ENCODE data around the gene ADGRF4. TPM values are rescaled to one million over a fixed set of nuclear protein-coding genes. Genes with fewer than 3 reads are reported as not detected.

The ADGRF4 gene, protein sequence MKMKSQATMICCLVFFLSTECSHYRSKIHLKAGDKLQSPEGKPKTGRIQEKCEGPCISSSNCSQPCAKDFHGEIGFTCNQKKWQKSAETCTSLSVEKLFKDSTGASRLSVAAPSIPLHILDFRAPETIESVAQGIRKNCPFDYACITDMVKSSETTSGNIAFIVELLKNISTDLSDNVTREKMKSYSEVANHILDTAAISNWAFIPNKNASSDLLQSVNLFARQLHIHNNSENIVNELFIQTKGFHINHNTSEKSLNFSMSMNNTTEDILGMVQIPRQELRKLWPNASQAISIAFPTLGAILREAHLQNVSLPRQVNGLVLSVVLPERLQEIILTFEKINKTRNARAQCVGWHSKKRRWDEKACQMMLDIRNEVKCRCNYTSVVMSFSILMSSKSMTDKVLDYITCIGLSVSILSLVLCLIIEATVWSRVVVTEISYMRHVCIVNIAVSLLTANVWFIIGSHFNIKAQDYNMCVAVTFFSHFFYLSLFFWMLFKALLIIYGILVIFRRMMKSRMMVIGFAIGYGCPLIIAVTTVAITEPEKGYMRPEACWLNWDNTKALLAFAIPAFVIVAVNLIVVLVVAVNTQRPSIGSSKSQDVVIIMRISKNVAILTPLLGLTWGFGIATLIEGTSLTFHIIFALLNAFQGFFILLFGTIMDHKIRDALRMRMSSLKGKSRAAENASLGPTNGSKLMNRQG
- total RNA-seq (not detected in 2 replicates), polyA plus RNA-seq (not detected in 2 replicates), polyA minus RNA-seq (not detected in 2 replicates), Bru-seq, nascent RNA (percentile 7 among the genes with signal in this experiment), BruChase-seq, experiment 1, labeled RNA remaining after a 6-hour chase (percentile 14 among the genes with signal in this experiment), BruChase-seq, experiment 2, labeled RNA remaining after a 2-hour chase (percentile 10 among the genes with signal in this experiment)
- not detected in 2 replicates for polyA plus RNA-seq (2011; cell fraction: cytosol; rRNA removed)
- polyA plus RNA-seq (2011; cell fraction: nucleus; rRNA removed) = not detected in 2 replicates
- polyA plus RNA-seq (2012) = not detected in 2 replicates
- not detected for polyA minus RNA-seq (2011; cell fraction: cytosol; rRNA and poly(A)+ RNA removed)
- polyA minus RNA-seq (2011; cell fraction: nucleus; rRNA and poly(A)+ RNA removed) = not detected in 2 replicates
- long read RNA-seq = 0 reads

- Histone ChIP-seq H3K9ac (replicated peaks; ENCODE audit: extremely low read depth, insufficient read depth, low read length) (no peak within 1 kb of the TSS), H3K4me1 (ENCODE audit: control insufficient read depth, extremely low read depth, insufficient read depth, low read length) (no peaks in the 10 kb centered on the region), H3K36me3 (ENCODE audit: control insufficient read depth in 2 of 2, extremely low read depth in 1 of 2, insufficient read depth in 2 of 2, low read length in 2 of 2) (no peaks in the 10 kb centered on the region), H3K27me3 (ENCODE audit: control insufficient read depth in 2 of 2, insufficient read depth in 2 of 2, low read length in 2 of 2) (no peaks in the 10 kb centered on the region), H3K27ac (ENCODE audit: insufficient read depth, low read depth, low read length) (no peak within 1 kb of the TSS), H3K4me2 (ENCODE audit: insufficient read depth, low read length) (no peak within 1 kb of the TSS), H2AFZ (ENCODE audit: low read depth, low read length) (no peak within 1 kb of the TSS), H3K4me3 (replicated peaks in 1 of 3; ENCODE audit: insufficient read depth in 1 of 3, low read depth in 1 of 3, low read length in 3 of 3) (no peak within 1 kb of the TSS), H4K20me1 (replicated peaks; ENCODE audit: control insufficient read depth, extremely low read depth, insufficient read depth, low read length) (no peaks in the 10 kb centered on the region), H3K9me1 (replicated peaks; ENCODE audit: control insufficient read depth, extremely low read depth, insufficient read depth, low read length) (no peaks in the 10 kb centered on the region), H3K9me3 (replicated peaks; ENCODE audit: control insufficient read depth, insufficient read depth, low read length) (no peaks in the 10 kb centered on the region), H3K79me2 (ENCODE audit: control insufficient read depth, insufficient read depth, low read length) (no peaks in the 10 kb centered on the region)
- TF ChIP-seq POLR2A (IDR thresholded peaks at IDR 0.05; ENCODE audit: low read depth, low read length) (no peak), EZH2 (IDR thresholded peaks at IDR 0.05; ENCODE audit: borderline replicate concordance, low read depth, low read length, severe bottlenecking) (no peak), CTCF (IDR thresholded peaks at IDR 0.05; ENCODE audit: extremely low read depth in 1 of 2, insufficient read depth in 1 of 2, low read depth in 1 of 2, low read length in 2 of 2) (no peak), FOS (IDR thresholded peaks at IDR 0.05; ENCODE audit: borderline replicate concordance, insufficient read depth, low read length) (no peak), JUN (IDR thresholded peaks at IDR 0.05; ENCODE audit: borderline replicate concordance, insufficient read depth, insufficient read length, low read depth) (no peak), GATA2 (IDR thresholded peaks at IDR 0.05; ENCODE audit: insufficient read depth, insufficient read length, low read depth, low read length) (no peak), MYC (IDR thresholded peaks at IDR 0.05; ENCODE audit: low read depth, low read length) (no peak), POLR2AphosphoS5 (IDR thresholded peaks at IDR 0.05; ENCODE audit: insufficient read depth, low read depth, low read length) (no peak)
- TF ChIP-seq, protein P1, sequence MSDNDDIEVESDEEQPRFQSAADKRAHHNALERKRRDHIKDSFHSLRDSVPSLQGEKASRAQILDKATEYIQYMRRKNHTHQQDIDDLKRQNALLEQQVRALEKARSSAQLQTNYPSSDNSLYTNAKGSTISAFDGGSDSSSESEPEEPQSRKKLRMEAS (IDR thresholded peaks at IDR 0.05; ENCODE audit: insufficient read depth, insufficient read length) = no peak
- dilution Hi-C loops (cut with MboI; ENCODE audit: extremely low pct_ligation_motif_present, low sequenced_read_pairs) (no loop called here), intact Hi-C loops (cut with micrococcal nuclease) (no loop called here)
- BruUV-seq (replicated peaks) = no TSS peak
- FAIRE-seq = no peak
- ChIA-PET POLR2A (no interaction called here), CTCF (no interaction called here)
- no peak for DNase-seq (ENCODE audit: low read depth, low spot score)
These were observed at the start of gene ADGRF4 for GRCh38 chr6:47698342-47698787. ADGRF4 (plus strand) TSS chr6:47698580; CDS start chr6:47707246, 8,666 bp downstream.

Measured in endothelial cell of umbilical vein (primary cell).